ENCODE results near the gene CHRNA4. TPM values are rescaled to one million over a fixed set of nuclear protein-coding genes. Genes with fewer than 3 reads are reported as not detected.

Gene CHRNA4
- total and polyA plus RNA-seq, 10 of the 15 experiments (the other 5 are each of a cell fraction or from before 2014, with no cell fraction given) = 0.04 to 0.41 (median 0.06) TPM; not detected in 5

- TF ChIP-seq SIN3A (IDR thresholded peaks at IDR 0.05; ENCODE audit: low read depth, low read length) (no peak), BCL3 (IDR thresholded peaks at IDR 0.05; ENCODE audit: borderline replicate concordance, insufficient read depth, low read depth, low read length, poor library complexity, severe bottlenecking) (no peak), RELA (IDR thresholded peaks at IDR 0.05; ENCODE audit: borderline replicate concordance, partially characterized antibody) (no peak)
Observed at GRCh38 chr20:63364801-63365585, 3.8 kb upstream of the CHRNA4 start (continued).

- Histone ChIP-seq H3K27me3 (replicated peaks in 1 of 2; ENCODE audit: control insufficient read depth in 2 of 2, insufficient read depth in 2 of 2, low read length in 1 of 2) (no peaks in the 10 kb centered on the region; a peak in 1 of 4 replicates), H3K27ac (ENCODE audit: control insufficient read depth, insufficient read depth) (no peak overlapping the region), H3K9ac (ENCODE audit: control insufficient read depth, insufficient read depth, low read length) (no peak overlapping the region), H3K4me3 (no peak overlapping the region), H2AFZ (ENCODE audit: control insufficient read depth, low read depth, low read length) (no peak overlapping the region), H4K20me1 (ENCODE audit: control insufficient read depth, insufficient read depth) (no peaks in the 10 kb centered on the region), H3K36me3 (ENCODE audit: control insufficient read depth in 2 of 2, insufficient read depth in 2 of 2, low read length in 1 of 2) (no peaks in the 10 kb centered on the region), H3K9me3 (replicated peaks; ENCODE audit: control insufficient read depth, insufficient read depth, low read length) (no peaks in the 10 kb centered on the region), H3K4me1 (ENCODE audit: control insufficient read depth, insufficient read depth, low read length) (no peaks in the 10 kb centered on the region), H3K4me2 (ENCODE audit: control insufficient read depth, insufficient read depth) (no peak overlapping the region), H3K79me2 (ENCODE audit: control insufficient read depth, insufficient read depth, low read length) (no peaks in the 10 kb centered on the region)
- SMC1A ChIA-PET (ENCODE audit: uncharacterized antibody, unreplicated experiment) = no interaction called here
- in situ Hi-C loops (cut with MboI) = no loop called here
- no peak for DNase-seq (ENCODE audit: low read depth, low spot score)
- no peak for ATAC-seq
- POLR2A ChIA-PET = no interaction called here
- intact Hi-C loops (cut with micrococcal nuclease; ENCODE audit: unreplicated experiment) = no loop called here
- RAD21 ChIA-PET (ENCODE audit: unreplicated experiment) = no interaction called here
- no TSS peak for BruUV-seq (replicated peaks)
- CTCF ChIA-PET = interaction anchor here (0.8 kb wide), 1 partner anchor 18 kb away, joined by 3 read pairs; no protein-coding TSS in a partner anchor
- 31% methylated on average over 18 of the region's 19 CpGs for WGBS (ENCODE audit: insufficient coverage, insufficient replicate concordance, low lambda C conversion rate, missing lambda C conversion rate)
- FAIRE-seq = no peak
- TF ChIP-seq ATF2 (IDR thresholded peaks at IDR 0.05; ENCODE audit: low read length) (no peak), ATF3 (IDR thresholded peaks at IDR 0.05; ENCODE audit: borderline replicate concordance, extremely low read depth, low read depth, low read length) (no peak), PAX8 (IDR thresholded peaks at IDR 0.05) (no peak), SRF (IDR thresholded peaks at IDR 0.05; ENCODE audit: low read depth in 2 of 2, low read length in 2 of 2) (no peak), ZNF24 (IDR thresholded peaks at IDR 0.05) (no peak), CBFB (IDR thresholded peaks at IDR 0.05; ENCODE audit: low read depth) (no peak), SREBF2 (IDR thresholded peaks at IDR 0.05; ENCODE audit: low read length) (no peak), MYC (IDR thresholded peaks at IDR 0.05; ENCODE audit: insufficient read depth, insufficient read length, insufficient replicate concordance, low read length, severe bottlenecking) (no peak), E2F8 (IDR thresholded peaks at IDR 0.05; ENCODE audit: low read depth, partially characterized antibody) (no peak), BHLHE40 (IDR thresholded peaks at IDR 0.05; ENCODE audit: borderline replicate concordance in 1 of 2, low read depth in 2 of 2, low read length in 1 of 2) (no peak)
Observed at GRCh38 chr20:63363981-63364561, 2.9 kb upstream of the CHRNA4 start.
